Psoas muscle (tissue), 8 donors: ENCODE data around the gene LCNL1. TPM values are rescaled to one million over a fixed set of nuclear protein-coding genes. Genes with fewer than 3 reads are reported as not detected.

ENCODE experiments used
- ATAC-seq, 4 donors: fragments of 200-7000 bp; cut with Tn5 transposase; one replicate each; pipeline ENCODE4 v1.9.1; 2020; ENCODE audit warnings: moderate library complexity in 3 of 4, mild to moderate bottlenecking in 2 of 4
- DNase-seq, 2 donors: peaks; one replicate each; pipeline ENCODE4 v3.0.0-alpha.2; 2020
- H3K27ac ChIP-seq: fragments of 200-600 bp; one replicate; pipeline ENCODE4 v1.8.0; 2022
- H3K27me3 ChIP-seq, 3 donors: fragments of 200-600 bp in 1 of 3; one replicate each; pipeline versions ENCODE4 v1.6.1 to v1.8.0; 2013 to 2022; ENCODE audit warnings: low read length in 2 of 3, mild to moderate bottlenecking in 2 of 3, moderate library complexity in 1 of 3; ENCODE audit not compliant: insufficient read depth in 3 of 3
- H3K36me3 ChIP-seq, 2 donors: fragments of 200-600 bp in 1 of 2; one replicate each; pipeline versions ENCODE4 v1.6.1 to v1.8.0; 2013 to 2022; ENCODE audit warnings: low read depth in 1 of 2, mild to moderate bottlenecking in 1 of 2, moderate library complexity in 1 of 2; ENCODE audit not compliant: insufficient read depth in 1 of 2
- H3K4me1 ChIP-seq: fragments of 200-600 bp; one replicate; pipeline ENCODE4 v1.8.0; 2022
- H3K4me3 ChIP-seq: fragments of 200-600 bp; one replicate; pipeline ENCODE4 v1.8.0; 2022; ENCODE audit warnings: mild to moderate bottlenecking
- H3K9me3 ChIP-seq: fragments of 200-600 bp; one replicate; pipeline ENCODE4 v1.8.0; 2022
- WGBS, 3 donors: extraction: QIAGEN DNeasy Blood & Tissue Kit; methylation state at CpG; one replicate each; pipeline versions ENCODE4 v1.1.6 to v1.1.7; 2013; 5-methylcytosine and 5-hydroxymethylcytosine counted together
- intact Hi-C, 2 donors: fragments of 100-400 bp; cut with DNase I; formaldehyde crosslinking; loops; one replicate each; pipeline versions ENCODE4 v1.11.0 to v1.14.2; 2022
- polyA plus RNA-seq, 3 donors: library from polyadenylated mRNA; stranded (reverse); fragments of 200-250 nt; gene quantifications; one replicate each; pipeline ENCODE4 v1.2.3, GENCODE V29; 2013
- total RNA-seq, 4 donors: library from RNA; stranded (reverse); fragmentation: NEBNext Ultra II Directional in 2 of 4; extraction: Animal tissue kit (Norgen Biotek cat#: 25700) in 2 of 4; gene quantifications; one replicate each; pipeline versions ENCODE4 v1.2.1 to v1.2.4, GENCODE V29; 2021 to 2023
- TF ChIP-seq, protein P1 (sequence below): fragments of 200-600 bp; IDR thresholded peaks from one replicate; pipeline ENCODE4 v1.8.0; 2022; ENCODE audit warnings: antibody characterized with exemption
- donor health status: healthy with polysubstance abuse.
- donor health status: DM: no; HTN: no; CAD: no; lungs with moderate emphysema.
- donor health status: Bipolar disorder and iron deficiency.
- donor health status: healthy.
- donor health status: DM: yes; HTN: yes; CAD: no.
- donor health status: DM: no; HTN: no; CAD: no.
- donor health status: DM: no; HTN: no; CAD: no.
- donor health status: DM: yes; HTN: yes; CAD: no.

LCNL1 gene
- total and polyA plus RNA-seq, 7 donors: 0.04 to 0.79 (median 0.14) TPM

DNA sequence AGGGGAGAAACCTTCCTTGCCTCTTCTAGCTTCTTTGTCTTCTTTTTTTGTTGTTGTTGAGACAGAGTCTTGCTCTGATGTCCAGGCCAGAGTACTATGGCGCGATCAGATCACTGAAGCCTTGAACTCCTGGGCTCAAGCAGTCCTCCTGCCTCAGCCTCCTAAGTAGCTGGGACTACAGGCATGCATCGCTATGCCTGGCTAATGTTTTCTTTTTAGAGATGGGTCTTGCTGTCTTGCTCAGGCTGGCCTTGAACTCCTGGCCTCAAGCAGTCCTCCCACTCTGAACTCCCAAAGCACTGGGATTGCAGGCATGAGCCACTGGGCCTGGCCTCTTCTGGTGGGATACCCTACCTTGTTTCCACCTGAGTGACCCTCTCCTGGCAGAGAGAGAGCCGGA lies 6.1 kb downstream of the LCNL1 start:
- intact Hi-C loops: no loop called here
- peaks cover 0 to 26% (median 11%) of the 10 kb centered on the region in 3 donors for H3K27me3 ChIP-seq
- WGBS, 3 donors: 96 to 97% (median 96%) methylated on average over 4 of the region's 4 CpGs

DNA sequence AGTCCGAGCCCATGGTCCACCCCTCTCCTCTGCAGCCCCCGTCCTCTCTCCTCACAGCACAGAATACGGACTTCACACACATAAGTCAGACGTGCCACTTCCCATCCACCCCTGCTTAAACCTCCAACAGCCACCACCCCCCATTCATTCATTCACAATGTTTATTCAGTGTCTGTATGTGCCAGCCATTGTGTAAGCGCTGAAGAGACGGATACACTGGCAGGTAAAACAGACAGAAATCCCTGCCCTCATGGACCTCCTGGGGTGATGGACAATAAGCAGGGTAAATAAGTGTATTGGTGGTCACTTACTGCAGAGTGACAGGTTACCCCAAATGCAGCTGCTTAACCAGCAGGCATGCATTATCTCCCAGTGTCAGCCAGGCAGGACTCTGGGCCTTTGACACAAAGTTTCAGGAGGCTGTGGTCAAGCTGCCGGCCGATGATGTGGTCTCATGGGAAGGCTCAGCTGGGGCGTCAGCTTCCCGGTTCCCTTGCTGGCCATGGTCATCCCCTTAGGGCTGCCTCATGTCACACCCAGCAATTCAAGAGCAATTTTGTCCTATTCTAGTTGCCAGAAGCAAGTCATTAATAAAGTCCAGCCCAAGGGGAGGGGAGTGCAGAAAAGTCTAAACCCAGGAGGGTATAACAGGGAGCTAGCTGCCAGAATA lies 7.6 kb downstream of the LCNL1 start:
- intact Hi-C loops: loop anchor here in 1 of 2 donors (5.0 kb wide), 1 partner anchor 43 kb away; the partner anchor contains the start of gene C8G

More for the DNA sequence above, 6.1 kb downstream of the LCNL1 start:
- Histone ChIP-seq H3K36me3 (peaks cover 0 to 5% of the 10 kb centered on the region in 2 donors), H3K4me3 (no peak overlapping the region), H3K9me3 (no peaks in the 10 kb centered on the region), H3K4me1 (peaks cover 10% of the 10 kb centered on the region), H3K27ac (no peak overlapping the region)
- no peak for DNase-seq
- no peak for ATAC-seq
- TF ChIP-seq, protein P1, sequence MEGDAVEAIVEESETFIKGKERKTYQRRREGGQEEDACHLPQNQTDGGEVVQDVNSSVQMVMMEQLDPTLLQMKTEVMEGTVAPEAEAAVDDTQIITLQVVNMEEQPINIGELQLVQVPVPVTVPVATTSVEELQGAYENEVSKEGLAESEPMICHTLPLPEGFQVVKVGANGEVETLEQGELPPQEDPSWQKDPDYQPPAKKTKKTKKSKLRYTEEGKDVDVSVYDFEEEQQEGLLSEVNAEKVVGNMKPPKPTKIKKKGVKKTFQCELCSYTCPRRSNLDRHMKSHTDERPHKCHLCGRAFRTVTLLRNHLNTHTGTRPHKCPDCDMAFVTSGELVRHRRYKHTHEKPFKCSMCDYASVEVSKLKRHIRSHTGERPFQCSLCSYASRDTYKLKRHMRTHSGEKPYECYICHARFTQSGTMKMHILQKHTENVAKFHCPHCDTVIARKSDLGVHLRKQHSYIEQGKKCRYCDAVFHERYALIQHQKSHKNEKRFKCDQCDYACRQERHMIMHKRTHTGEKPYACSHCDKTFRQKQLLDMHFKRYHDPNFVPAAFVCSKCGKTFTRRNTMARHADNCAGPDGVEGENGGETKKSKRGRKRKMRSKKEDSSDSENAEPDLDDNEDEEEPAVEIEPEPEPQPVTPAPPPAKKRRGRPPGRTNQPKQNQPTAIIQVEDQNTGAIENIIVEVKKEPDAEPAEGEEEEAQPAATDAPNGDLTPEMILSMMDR: no peak

DNA sequence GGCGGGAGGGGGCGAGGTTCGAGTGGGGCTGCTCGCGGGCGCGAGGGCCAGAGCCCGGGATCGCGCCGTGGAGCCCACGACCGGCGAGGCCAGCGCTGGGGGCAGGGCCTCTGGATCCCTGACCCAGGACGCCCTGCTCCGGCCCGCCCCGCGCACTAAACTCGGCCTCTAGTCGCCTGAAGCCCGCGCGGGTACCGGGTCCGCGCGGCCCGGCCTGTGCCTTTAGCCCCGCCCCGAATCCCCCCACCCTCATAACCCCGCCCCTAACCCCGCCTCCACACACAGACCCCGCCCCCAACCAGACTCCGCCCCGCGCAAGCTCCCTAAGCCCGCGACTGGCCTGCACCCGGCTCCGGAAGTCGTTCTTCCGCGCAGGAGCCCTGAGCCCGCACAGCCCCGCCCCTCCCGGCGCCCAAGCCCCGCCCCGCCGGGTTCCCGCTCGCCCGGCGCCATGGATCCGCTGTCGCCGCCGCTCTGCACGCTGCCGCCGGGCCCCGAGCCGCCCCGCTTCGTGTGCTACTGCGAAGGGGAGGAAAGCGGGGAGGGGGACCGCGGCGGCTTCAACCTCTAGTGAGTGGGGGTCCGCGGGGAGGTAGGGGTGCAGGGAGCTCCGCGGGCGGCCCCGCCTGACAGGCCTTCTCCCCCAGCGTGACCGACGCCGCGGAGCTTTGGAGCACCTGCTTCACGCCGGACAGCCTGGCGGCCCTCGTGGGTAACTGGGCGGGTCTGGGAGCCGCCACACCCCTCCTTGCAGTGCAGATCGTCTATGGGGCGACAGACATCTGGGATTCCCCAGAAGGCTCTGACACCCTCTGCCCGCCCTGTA lies 9.4 kb downstream of the LCNL1 start, which contains the start of gene PAXX:
PAXX (plus strand) TSS at position 430 of the 826 bp plus-strand sequence; CDS start at position 452, 22 bp downstream.
- intact Hi-C loops: loop anchor here in 1 of 2 donors (5.0 kb wide), 1 partner anchor 45 kb away; the partner anchor contains the start of gene C8G
- Histone ChIP-seq H3K9me3 (no peaks in the 10 kb centered on the region), H3K27ac (peak within 1 kb of the TSS; percentile 81), H3K4me1 (peaks cover 10% of the 10 kb centered on the region), H3K36me3 (peaks cover 0 to 11% of the 10 kb centered on the region in 2 donors), H3K4me3 (peak within 1 kb of the TSS; percentile 89), H3K27me3 (peaks cover 0 to 19% (median 17%) of the 10 kb centered on the region in 3 donors)
- WGBS, 3 donors: 1 to 2% (median 1%) methylated on average over 46 to 92 of the region's 92 CpGs
- ATAC-seq (peak; percentile 96 to 97 (median 97)), DNase-seq (peak; percentile 92 to 96)
- TF ChIP-seq, protein P1: no peak

More for the DNA sequence above, 7.6 kb downstream of the LCNL1 start:
- no peak for ATAC-seq
- Histone ChIP-seq H3K4me3 (no peak overlapping the region), H3K27ac (no peak overlapping the region), H3K4me1 (peaks cover 10% of the 10 kb centered on the region), H3K36me3 (peaks cover 0 to 11% of the 10 kb centered on the region in 2 donors), H3K9me3 (no peaks in the 10 kb centered on the region), H3K27me3 (peaks cover 0 to 14% (median 11%) of the 10 kb centered on the region in 3 donors)
- TF ChIP-seq, protein P1: no peak
- WGBS, 3 donors: 85 to 88% (median 88%) methylated on average over 10 of the region's 10 CpGs
- DNase-seq: no peak

GRCh38 chr9:136992819-136993369 lies 10.1 kb downstream of the LCNL1 start:
- Histone ChIP-seq H3K4me3 (peak overlapping the region; percentile 89), H3K4me1 (peaks cover 10% of the 10 kb centered on the region), H3K36me3 (peaks cover 0 to 11% of the 10 kb centered on the region in 2 donors), H3K27ac (peak overlapping the region; percentile 81), H3K9me3 (no peaks in the 10 kb centered on the region), H3K27me3 (peaks cover 0 to 19% (median 17%) of the 10 kb centered on the region in 3 donors)
- DNase-seq: no peak
- no peak for ATAC-seq
- 37 to 46% (median 38%) methylated on average over 17 to 18 of the region's 18 CpGs for WGBS, 3 donors
- TF ChIP-seq, protein P1: no peak
- intact Hi-C loops: loop anchor here in 1 of 2 donors (5.0 kb wide), 1 partner anchor 46 kb away; the partner anchor contains the start of gene C8G
